CD4-positive, alpha-beta T cell treated with Interleukin-4 for 4 hours (primary cell): Measurements from ENCODE around the gene LENG1.
"Not testable (repeated sequence)": the region's sequence is repeated elsewhere in the genome, so short reads cannot be mapped to it uniquely, and the experiment has no call there.

Source experiments
- DNase-seq: peaks from one replicate; pipeline ENCODE4 v3.0.0-alpha.2; 2020

Gene LENG1

DNA sequence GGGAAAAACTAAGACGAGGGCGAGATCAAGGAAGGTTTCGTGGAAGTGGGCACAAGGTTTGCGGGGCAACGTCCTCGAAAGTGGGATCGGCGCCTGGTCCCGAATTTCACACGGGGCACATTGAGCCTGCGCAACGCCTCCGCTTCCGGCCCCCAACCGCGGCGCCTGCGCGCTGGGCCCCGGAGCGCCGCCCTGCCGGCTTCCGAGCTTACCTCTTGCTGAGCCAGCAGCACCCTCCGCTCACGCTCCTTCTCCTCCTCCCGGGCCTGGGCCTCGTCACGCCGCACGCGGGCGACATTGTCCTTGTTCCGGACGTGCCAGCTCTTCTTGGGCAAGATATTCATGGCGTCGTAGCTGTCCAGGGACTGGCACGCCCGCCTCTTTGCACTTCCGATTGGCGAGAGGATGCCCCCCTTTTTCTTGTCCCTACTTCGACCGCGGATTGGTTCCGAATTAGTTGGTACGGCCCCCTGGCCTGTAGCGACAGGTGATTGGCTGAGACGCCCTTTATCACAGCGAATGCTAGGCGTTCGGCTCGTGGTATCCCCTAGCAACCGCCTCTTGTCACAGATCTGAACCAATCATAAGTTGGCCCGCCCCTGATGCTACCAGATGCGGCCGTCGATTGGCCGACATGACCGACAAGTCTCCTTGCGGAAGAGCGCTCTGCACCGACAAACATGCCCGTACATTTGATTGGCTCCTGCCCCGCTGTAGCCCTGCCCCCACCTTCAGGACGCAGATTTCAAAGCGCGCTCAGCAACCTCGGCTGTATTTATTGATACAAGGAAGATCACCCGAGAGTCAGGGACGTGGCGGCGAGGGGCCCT is at the start of gene LENG1:
Gene LENG1 (minus strand): TSS at position 370 of the 830 bp plus-strand sequence. CDS start 26 bp downstream, at position 344.
- peak; percentile 100 for DNase-seq

- DNase-seq, result no peak
Measured at GRCh38 chr19:54208784-54209057, 49.2 kb upstream of the LENG1 start.

DNA sequence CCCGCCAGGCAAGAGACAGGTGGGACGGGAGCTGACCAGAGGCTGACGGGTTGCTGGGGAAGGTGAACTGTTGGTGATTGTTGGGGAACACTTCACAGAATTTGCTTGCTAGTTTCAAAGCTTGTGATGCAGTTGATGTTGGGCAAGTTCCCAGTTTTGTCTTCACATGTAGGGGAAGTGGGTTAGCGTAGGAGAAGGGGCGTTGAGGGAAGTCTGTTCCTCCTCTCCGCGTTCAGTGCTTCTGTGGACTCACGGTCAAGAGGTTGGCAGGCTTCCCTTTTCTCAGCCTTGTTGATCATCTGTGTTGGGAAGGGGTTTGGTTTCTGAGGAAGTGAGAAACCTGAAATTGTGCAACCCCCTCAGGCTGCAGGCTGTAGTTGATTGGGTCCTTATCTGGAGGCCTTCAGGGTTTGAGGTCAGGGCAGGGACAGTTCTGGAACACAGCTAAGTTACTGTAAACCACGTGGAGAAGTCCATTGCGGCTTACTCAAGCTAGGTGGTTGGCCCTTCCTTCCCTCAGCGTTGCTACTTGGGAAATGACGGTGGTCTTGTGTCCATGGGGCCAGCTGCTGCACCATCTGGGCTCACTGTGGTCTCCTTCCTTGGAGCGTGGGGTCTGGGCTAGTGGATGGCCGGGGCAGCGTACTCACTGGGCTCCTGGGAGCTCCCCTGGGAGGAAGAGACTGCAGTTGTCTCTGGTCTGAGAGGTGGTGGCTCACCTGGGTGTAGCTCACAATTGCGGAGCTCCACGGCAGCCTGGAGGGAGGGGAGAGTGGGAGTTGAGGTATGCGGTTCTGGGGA is 48.7 kb upstream of the LENG1 start:
- peak; percentile 49 for DNase-seq

GRCh38 chr19:54207676-54207982 is 48.1 kb upstream of the LENG1 start:
- DNase-seq, result no peak

DNA sequence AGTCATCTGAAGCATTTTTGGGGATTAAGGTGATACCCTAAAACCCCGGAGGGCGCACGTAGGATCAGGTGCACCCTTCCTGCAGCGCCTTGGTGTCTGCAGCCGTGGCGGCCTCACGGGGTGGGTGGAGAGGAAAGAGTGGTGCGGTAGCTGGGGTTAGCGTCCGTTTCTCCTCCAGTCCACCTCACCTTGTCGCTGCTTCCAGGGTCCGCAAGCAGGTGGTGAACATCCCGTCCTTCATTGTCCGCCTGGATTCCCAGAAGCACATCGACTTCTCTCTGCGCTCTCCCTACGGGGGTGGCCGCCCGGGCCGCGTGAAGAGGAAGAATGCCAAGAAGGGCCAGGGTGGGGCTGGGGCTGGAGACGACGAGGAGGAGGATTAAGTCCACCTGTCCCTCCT is 47.7 kb upstream of the LENG1 start:
- DNase-seq, result not testable (repeated sequence)

GRCh38 chr19:54206831-54207177 is 47.3 kb upstream of the LENG1 start:
- DNase-seq, result no peak

- no peak for DNase-seq
Measured at GRCh38 chr19:54206030-54206830, 46.7 kb upstream of the LENG1 start.

- no peak for DNase-seq
Measured at GRCh38 chr19:54204767-54205468, 45.4 kb upstream of the LENG1 start.

DNA sequence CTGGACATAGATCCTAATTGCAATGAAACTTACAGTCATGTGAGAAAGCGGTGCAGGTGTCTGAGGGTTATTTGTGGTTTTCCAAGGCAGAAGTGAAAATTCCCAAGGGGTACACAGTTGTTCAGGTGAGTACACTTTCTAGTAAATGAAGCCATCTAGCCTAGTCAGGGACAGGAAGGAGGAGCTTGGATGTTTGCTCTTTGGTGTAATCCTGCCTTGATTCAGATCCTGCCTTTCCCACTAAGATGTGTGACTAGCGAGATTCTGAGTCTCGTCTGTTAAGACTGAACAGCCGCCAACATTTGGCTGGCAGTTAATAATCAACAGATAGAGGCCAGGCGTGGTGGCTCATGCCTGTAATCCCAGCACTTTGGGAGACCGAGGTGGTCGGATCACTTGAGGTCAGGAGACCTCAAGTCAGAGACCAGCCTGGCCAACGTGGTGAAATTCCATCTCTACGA is 43.7 kb upstream of the LENG1 start:
- no peak for DNase-seq

- no peak for DNase-seq
Measured at GRCh38 chr19:54201980-54202379, 42.5 kb upstream of the LENG1 start.

- no peak for DNase-seq
Measured at GRCh38 chr19:54201172-54201701, 41.7 kb upstream of the LENG1 start.

DNA sequence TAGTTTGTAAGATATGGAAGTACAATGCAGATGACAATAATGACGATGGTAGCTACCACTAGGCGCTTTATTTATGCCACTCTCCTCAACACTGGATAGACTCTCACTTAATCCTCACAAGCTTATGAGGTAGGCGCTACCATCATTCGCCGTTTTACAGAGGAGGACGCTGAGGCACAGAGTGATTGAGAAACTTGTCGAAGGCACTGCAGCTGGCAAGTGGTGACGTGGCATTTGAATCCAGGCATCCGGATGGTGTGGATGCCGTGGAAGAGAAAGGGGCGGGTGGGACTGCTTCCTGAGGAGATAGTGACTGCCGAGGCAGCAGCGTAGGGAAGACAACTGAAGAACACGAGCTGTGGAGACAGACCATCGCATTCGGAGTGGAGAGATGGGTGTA is 39.9 kb upstream of the LENG1 start:
- no peak for DNase-seq

GRCh38 chr19:54197121-54197520 is 37.6 kb upstream of the LENG1 start:
- no peak for DNase-seq

DNA sequence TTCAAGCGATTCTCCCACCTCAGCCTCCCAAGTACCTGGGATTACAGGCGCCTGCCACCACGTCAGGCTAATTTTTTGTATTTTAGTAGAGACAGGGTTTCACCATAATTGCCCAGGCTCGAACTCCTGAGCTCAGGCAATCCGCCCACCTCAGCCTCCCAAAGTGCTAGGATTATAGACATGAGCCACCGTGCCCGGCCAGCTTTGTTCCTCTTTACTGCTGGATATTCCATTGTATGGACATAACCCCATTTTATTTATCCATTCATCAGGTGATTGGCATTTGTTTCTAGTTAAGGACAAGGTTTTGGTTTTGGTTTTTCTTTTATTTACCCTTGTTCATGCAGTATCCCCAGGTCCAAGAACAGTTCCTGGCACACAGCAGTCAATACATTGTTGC is 37.0 kb upstream of the LENG1 start:
- DNase-seq, result no peak

GRCh38 chr19:54194463-54194862 is 34.9 kb upstream of the LENG1 start:
- not testable (repeated sequence) for DNase-seq

DNA sequence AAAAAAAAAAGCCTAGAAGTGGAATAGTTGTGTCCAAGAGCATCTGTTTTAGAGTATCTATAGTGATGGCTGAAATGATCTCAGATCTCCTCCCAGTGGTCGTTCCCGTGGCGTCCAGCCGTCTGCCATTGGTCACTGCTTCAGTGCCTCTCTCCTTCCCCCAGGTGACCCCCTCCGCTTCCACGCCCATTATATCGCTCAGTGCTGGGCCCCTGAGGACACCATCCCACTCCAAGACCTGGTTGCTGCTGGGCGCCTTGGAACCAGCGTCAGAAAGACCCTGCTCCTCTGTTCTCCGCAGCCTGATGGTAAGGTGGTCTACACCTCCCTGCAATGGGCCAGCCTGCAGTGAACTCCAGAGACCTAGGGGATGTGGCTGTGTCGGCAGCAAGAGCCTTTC is 33.5 kb upstream of the LENG1 start:
- DNase-seq, result no peak

GRCh38 chr19:54191811-54192453 is 32.4 kb upstream of the LENG1 start:
- no peak for DNase-seq

GRCh38 chr19:54191011-54191810 is 31.7 kb upstream of the LENG1 start, which contains the start of gene TSEN34:
Gene TSEN34, plus strand, starts transcription at chr19:54191308. Its CDS starts 57 bp downstream, at chr19:54191365.
- DNase-seq, result peak; percentile 82

GRCh38 chr19:54190503-54191010 is 31.0 kb upstream of the LENG1 start:
- peak; percentile 99 for DNase-seq

GRCh38 chr19:54189735-54190502 is 30.4 kb upstream of the LENG1 start:
- DNase-seq, result peak; percentile 100
